PC-3 (cell line): ENCODE results near the gene KCNAB3. TPM values are rescaled to one million over a fixed set of nuclear protein-coding genes. Genes with fewer than 3 reads are reported as not detected.

Experiments
- ATAC-seq: fragments of 200-7000 bp; cut with Tn5 transposase; 2 replicates; pipeline ENCODE4 v1.9.1; 2020; ENCODE audit warnings: mild to moderate bottlenecking, moderate library complexity
- BruUV-seq: library from RNA; stranded (reverse); fragments of 400-500 nt; replicated peaks from 2 replicates; lab custom pipeline; 2021; lab: Mats Ljungman, UMichigan
- CTCF ChIA-PET: fragments of 300-600 bp; sonication (Branson Sonifier 250); formaldehyde crosslinking; loops from one replicate; lab custom pipeline; 2022; ENCODE audit warnings: antibody characterized with exemption; lab: Charles Lee
- POLR2A ChIA-PET: fragments of 300-600 bp; sonication (Branson Sonifier 250); formaldehyde crosslinking; loops from one replicate; lab custom pipeline; 2022; ENCODE audit warnings: antibody characterized with exemption; ENCODE audit not compliant: unreplicated experiment; lab: Charles Lee
- DNase-seq: peaks from one replicate; pipeline ENCODE4 v3.0.0-alpha.2; 2015
- H2AFZ ChIP-seq: fragments of 300-600 bp; sonication (generic); 2 replicates; pipeline ENCODE4 v1.6.0; 2016; ENCODE audit warnings: antibody characterized with exemption, low read length
- H3F3A ChIP-seq: fragments of 300-600 bp; sonication (generic); one replicate; pipeline ENCODE4 v1.6.0; 2017; ENCODE audit warnings: antibody characterized with exemption, low read length, control low read depth, mild to moderate bottlenecking; ENCODE audit not compliant: unreplicated experiment
- H3K27ac ChIP-seq: fragments of 300-600 bp; sonication (generic); 2 replicates; pipeline ENCODE4 v1.5.1; 2016; ENCODE audit warnings: mild to moderate bottlenecking, low read length
- H3K27me3 ChIP-seq: fragments of 300-600 bp; sonication (generic); 2 replicates; pipeline ENCODE4 v1.6.1; 2016; ENCODE audit warnings: low read length, mixed read lengths
- H3K36me3 ChIP-seq: fragments of 300-600 bp; sonication (generic); 2 replicates; pipeline ENCODE4 v1.6.1; 2016; ENCODE audit warnings: low read depth, mixed run types, low read length, mixed read lengths
- H3K4me1 ChIP-seq: fragments of 300-600 bp; sonication (generic); 2 replicates; pipeline ENCODE4 v1.5.1; 2016; ENCODE audit warnings: low read length; ENCODE audit not compliant: insufficient read depth
- H3K4me2 ChIP-seq: fragments of 300-600 bp; sonication (generic); 2 replicates; pipeline ENCODE4 v1.6.0; 2016; ENCODE audit warnings: low read length
- H3K4me3 ChIP-seq: fragments of 300-600 bp; sonication (generic); 2 replicates; pipeline ENCODE4 v1.5.1; 2016; ENCODE audit warnings: mild to moderate bottlenecking, low read length, mixed read lengths
- H3K79me2 ChIP-seq: fragments of 300-600 bp; sonication (generic); 2 replicates; pipeline ENCODE4 v1.6.1; 2017; ENCODE audit warnings: low read length, mixed read lengths
- H3K9ac ChIP-seq: fragments of 300-600 bp; sonication (generic); 2 replicates; pipeline ENCODE4 v1.6.0; 2016; ENCODE audit warnings: mild to moderate bottlenecking, low read length
- H3K9me2 ChIP-seq: fragments of 300-600 bp; sonication (generic); replicated peaks from 2 replicates; pipeline ENCODE4 v1.6.1; 2016; ENCODE audit warnings: mixed run types, low read length, mixed read lengths
- H3K9me3 ChIP-seq: fragments of 300-600 bp; sonication (generic); 2 replicates; pipeline ENCODE4 v1.6.1; 2016; ENCODE audit warnings: low read length, mixed read lengths
- H4K20me1 ChIP-seq: fragments of 300-600 bp; sonication (generic); 2 replicates; pipeline ENCODE4 v1.6.1; 2016; ENCODE audit warnings: low read length, mixed read lengths
- CTCF ChIP-seq: fragments of 300-600 bp; sonication (generic); conservative IDR thresholded peaks from 2 replicates; pipeline ENCODE4 v1.5.1; 2017; ENCODE audit warnings: antibody characterized with exemption, low read depth, mild to moderate bottlenecking, low read length
- EZH2 ChIP-seq: fragments of 300-600 bp; sonication (generic); IDR thresholded peaks from one replicate; pipeline ENCODE4 v1.6.1; 2017; ENCODE audit warnings: antibody characterized with exemption, mild to moderate bottlenecking, low read length; ENCODE audit not compliant: unreplicated experiment
- EZH2phosphoT487 ChIP-seq: fragments of 300-600 bp; sonication (generic); IDR thresholded peaks from 2 replicates; pipeline ENCODE4 v1.6.1; 2018; ENCODE audit warnings: mild to moderate bottlenecking, antibody characterized with exemption, low read length, borderline replicate concordance
- intact Hi-C: fragments of 100-400 bp; cut with micrococcal nuclease; formaldehyde crosslinking; loops from 2 replicates; pipeline ENCODE4 v1.9.0; 2023
- total RNA-seq: library from RNA; depleted of rRNA; stranded (reverse); fragments of >200 nt; gene quantifications from 2 replicates; pipeline ENCODE4 v1.2.3, GENCODE V29; 2014

KCNAB3 gene
- total RNA-seq, 1 experiment from 2014 or later = 0.26 TPM

GRCh38 chr17:7916808-7917207 is 12.8 kb downstream of the KCNAB3 start:
- intact Hi-C loops = no loop called here
- no TSS peak for BruUV-seq
- ATAC-seq = no peak

GRCh38 chr17:7916385-7916682 is 13.3 kb downstream of the KCNAB3 start:
- ATAC-seq (no peak), DNase-seq (no peak)
- Histone ChIP-seq H3K36me3 (no peaks in the 10 kb centered on the region), H3K27me3 (no peaks in the 10 kb centered on the region), H3K4me2 (peak overlapping the region; percentile 70), H3K9ac (no peak overlapping the region), H3K9me2 (no peaks in the 10 kb centered on the region), H3K4me3 (no peak overlapping the region; the same call in 1 of the 2 replicates), H3K9me3 (no peaks in the 10 kb centered on the region), H3K27ac (no peak overlapping the region), H3F3A (no peaks in the 10 kb centered on the region), H4K20me1 (no peaks in the 10 kb centered on the region), H3K4me1 (peaks cover 17% of the 10 kb centered on the region), H3K79me2 (no peaks in the 10 kb centered on the region), H2AFZ (peak overlapping the region; percentile 81)
- POLR2A ChIA-PET = no interaction called here
- intact Hi-C loops = no loop called here
- CTCF ChIA-PET = no interaction called here
- TF ChIP-seq EZH2phosphoT487 (no peak), EZH2 (no peak), CTCF (no peak)
- no TSS peak for BruUV-seq

More at GRCh38 chr17:7916808-7917207, 12.8 kb downstream of the KCNAB3 start:
- Histone ChIP-seq H3K9ac (no peak overlapping the region), H3F3A (no peaks in the 10 kb centered on the region), H2AFZ (no peak overlapping the region), H3K4me1 (peaks cover 17% of the 10 kb centered on the region), H3K27me3 (no peaks in the 10 kb centered on the region), H3K4me3 (no peak overlapping the region), H3K4me2 (no peak overlapping the region), H3K36me3 (no peaks in the 10 kb centered on the region), H3K9me2 (no peaks in the 10 kb centered on the region), H3K79me2 (no peaks in the 10 kb centered on the region), H4K20me1 (no peaks in the 10 kb centered on the region), H3K9me3 (no peaks in the 10 kb centered on the region), H3K27ac (no peak overlapping the region)
- CTCF ChIA-PET = no interaction called here
- TF ChIP-seq EZH2 = no peak
- no peak for TF ChIP-seq EZH2phosphoT487
- TF ChIP-seq CTCF = no peak
- POLR2A ChIA-PET = no interaction called here
- DNase-seq = no peak

GRCh38 chr17:7915611-7916384 is 13.9 kb downstream of the KCNAB3 start, which contains the start of gene RNF227:
Gene RNF227, minus strand, starts transcription at chr17:7916289. Its CDS starts 94 bp downstream, at chr17:7916195.
- Histone ChIP-seq H3K4me1 (peaks cover 17% of the 10 kb centered on the region), H3K9ac (peak within 1 kb of the TSS; percentile 37), H3K27me3 (no peaks in the 10 kb centered on the region), H3K79me2 (no peaks in the 10 kb centered on the region), H3K27ac (no peak within 1 kb of the TSS), H3K4me3 (peak within 1 kb of the TSS; percentile 69), H3K36me3 (no peaks in the 10 kb centered on the region), H3K9me2 (no peaks in the 10 kb centered on the region), H3K9me3 (no peaks in the 10 kb centered on the region), H2AFZ (peak within 1 kb of the TSS; percentile 81), H4K20me1 (no peaks in the 10 kb centered on the region), H3K4me2 (peak within 1 kb of the TSS; percentile 96), H3F3A (no peaks in the 10 kb centered on the region)
- POLR2A ChIA-PET = no interaction called here
- TF ChIP-seq EZH2 (no peak), CTCF (no peak), EZH2phosphoT487 (no peak)
- ATAC-seq (peak; percentile 76), DNase-seq (peak; percentile 83)
- intact Hi-C loops = loop anchor here (1.0 kb wide), 1 partner anchor 73 kb away; no protein-coding TSS in a partner anchor
- BruUV-seq = no TSS peak
- CTCF ChIA-PET = no interaction called here
